ENCODE results near the gene ADGRD1.

Gene ADGRD1

GRCh38 chr12:131135786-131136538, 182.3 kb downstream of the ADGRD1 start:
- no peak for DNase-seq (ENCODE audit: low read depth in 2 of 2)

GRCh38 chr12:131136539-131136872, 182.8 kb downstream of the ADGRD1 start:
- no peak for DNase-seq (ENCODE audit: low read depth in 2 of 2)

- DNase-seq (ENCODE audit: low read depth in 2 of 2), result no peak
These were observed 183.5 kb downstream of the ADGRD1 start for GRCh38 chr12:131137009-131137835.

- DNase-seq (ENCODE audit: low read depth in 2 of 2), result no peak
These were observed 184.3 kb downstream of the ADGRD1 start for GRCh38 chr12:131137836-131138637.

GRCh38 chr12:131138638-131139362, 185.1 kb downstream of the ADGRD1 start:
- no peak for DNase-seq (ENCODE audit: low read depth in 2 of 2)

GRCh38 chr12:131139363-131140068, 185.8 kb downstream of the ADGRD1 start:
- DNase-seq (ENCODE audit: low read depth in 2 of 2), result no peak

- no peak for DNase-seq (ENCODE audit: low read depth in 2 of 2)
These were observed 186.3 kb downstream of the ADGRD1 start for GRCh38 chr12:131140069-131140435.

- DNase-seq (ENCODE audit: low read depth in 2 of 2), result no peak
These were observed 187.0 kb downstream of the ADGRD1 start for GRCh38 chr12:131140697-131141096.

GRCh38 chr12:131141514-131141913, 187.8 kb downstream of the ADGRD1 start:
- no peak for DNase-seq (ENCODE audit: low read depth in 2 of 2)

GRCh38 chr12:131142891-131143657, 189.4 kb downstream of the ADGRD1 start:
- no peak for DNase-seq (ENCODE audit: low read depth in 2 of 2)

GRCh38 chr12:131146173-131146675, 192.5 kb downstream of the ADGRD1 start:
- DNase-seq (ENCODE audit: low read depth in 2 of 2), result no peak

GRCh38 chr12:131147293-131147692, 193.6 kb downstream of the ADGRD1 start:
- DNase-seq (ENCODE audit: low read depth in 2 of 2), result no peak

- no peak for DNase-seq (ENCODE audit: low read depth in 2 of 2)
These were observed 194.2 kb downstream of the ADGRD1 start for GRCh38 chr12:131147894-131148293.

GRCh38 chr12:131151558-131152345, 198.0 kb downstream of the ADGRD1 start:
- DNase-seq (ENCODE audit: low read depth in 2 of 2), result no peak

GRCh38 chr12:131152587-131152986, 198.9 kb downstream of the ADGRD1 start:
- no peak for DNase-seq (ENCODE audit: low read depth in 2 of 2)

- no peak for DNase-seq (ENCODE audit: low read depth in 2 of 2)
These were observed 199.3 kb downstream of the ADGRD1 start for GRCh38 chr12:131153016-131153415.

GRCh38 chr12:131153956-131154355, 200.2 kb downstream of the ADGRD1 start:
- no peak for DNase-seq (ENCODE audit: low read depth in 2 of 2)

GRCh38 chr12:131155131-131155530, 201.4 kb downstream of the ADGRD1 start:
- DNase-seq (ENCODE audit: low read depth in 2 of 2), result no peak

- no peak for DNase-seq (ENCODE audit: low read depth in 2 of 2)
These were observed 204.0 kb downstream of the ADGRD1 start for GRCh38 chr12:131157743-131158142.
